HepG2 (cell line): ENCODE results near the gene INHBC. TPM values are rescaled to one million over a fixed set of nuclear protein-coding genes. Genes with fewer than 3 reads are reported as not detected.
A peak's percentile ranks its signal among the peaks of the same experiment; 100 is the strongest.

Source experiments
- BATF2 ChIP-seq: sonication (generic); formaldehyde crosslinking; IDR thresholded peaks from 2 replicates; pipeline ENCODE4 v1.8.0; 2022; ENCODE audit warnings: mild to moderate bottlenecking, missing genetic modification reagents, moderate library complexity
- CENPT ChIP-seq: sonication (generic); formaldehyde crosslinking; IDR thresholded peaks from 2 replicates; pipeline ENCODE4 v1.8.0; 2022; ENCODE audit warnings: low read depth, mild to moderate bottlenecking, moderate library complexity, missing genetic modification reagents
- CREBL2 ChIP-seq: sonication (generic); formaldehyde crosslinking; IDR thresholded peaks from 2 replicates; pipeline ENCODE4 v1.8.1; 2023; ENCODE audit warnings: missing genetic modification reagents, mild to moderate bottlenecking, borderline replicate concordance
- FOXA3 ChIP-seq: IDR thresholded peaks from 2 replicates; pipeline ENCODE4 v1.6.1; 2016; ENCODE audit warnings: missing genetic modification reagents, missing compliant biosample characterization
- HNRNPH1 ChIP-seq: fragments of 200-400 bp; formaldehyde crosslinking; optimal IDR thresholded peaks from 2 replicates; pipeline ENCODE3; 2017; ENCODE audit warnings: mild to moderate bottlenecking, low read depth, low read length
- KAT7 ChIP-seq: IDR thresholded peaks from 2 replicates; pipeline ENCODE4 v1.6.1; 2018; ENCODE audit warnings: borderline replicate concordance, missing compliant biosample characterization
- MEF2D ChIP-seq: sonication (generic); formaldehyde crosslinking; IDR thresholded peaks from 2 replicates; pipeline ENCODE4 v1.5.1; 2020; ENCODE audit warnings: mild to moderate bottlenecking, missing genetic modification reagents
- MXI1 ChIP-seq: IDR thresholded peaks from 3 replicates; pipeline ENCODE4 v1.6.1; 2012; ENCODE audit warnings: low read depth, low read length, inconsistent platforms, borderline replicate concordance
- NCOA1 ChIP-seq: sonication (generic); formaldehyde crosslinking; IDR thresholded peaks from 2 replicates; pipeline ENCODE4 v1.9.0; 2021; ENCODE audit warnings: missing genetic modification reagents
- NFIC ChIP-seq: IDR thresholded peaks from 2 replicates; pipeline ENCODE4 v1.6.1; 2012; ENCODE audit warnings: mild to moderate bottlenecking, low read length, inconsistent platforms
- NR2F6 ChIP-seq, 2 experiments: IDR thresholded peaks; 2 replicates each; pipeline ENCODE4 v1.6.1; 2016; ENCODE audit warnings: antibody characterized with exemption in 1 of 2, mild to moderate bottlenecking in 1 of 2
- PHF21A ChIP-seq: sonication (generic); formaldehyde crosslinking; IDR thresholded peaks from 2 replicates; pipeline ENCODE4 v1.5.0; 2020; ENCODE audit warnings: mild to moderate bottlenecking, missing genetic modification reagents
- SMC3 ChIP-seq: IDR thresholded peaks from 2 replicates; pipeline ENCODE4 v1.6.1; 2011; ENCODE audit warnings: low read length, improper control_type of control experiment
- SRF ChIP-seq: IDR thresholded peaks from 2 replicates; pipeline ENCODE4 v1.6.1; 2011; ENCODE audit warnings: mild to moderate bottlenecking, low read depth, low read length, moderate library complexity
- TAF15 ChIP-seq: fragments of 200-400 bp; formaldehyde crosslinking; IDR thresholded peaks from one replicate; pipeline ENCODE4 v1.6.1; 2018; ENCODE audit warnings: mild to moderate bottlenecking, low read depth, low read length; ENCODE audit not compliant: poor library complexity, severe bottlenecking
- TBL1XR1 ChIP-seq: fragments of 150-350 bp; IDR thresholded peaks from 2 replicates; pipeline ENCODE4 v1.6.1; 2014; ENCODE audit warnings: borderline replicate concordance, low read length; ENCODE audit not compliant: partially characterized antibody
- TCF7L2 ChIP-seq: IDR thresholded peaks from 2 replicates; pipeline ENCODE4 v1.6.1; 2011; ENCODE audit warnings: mild to moderate bottlenecking, low read depth, low read length, moderate library complexity
- TFAP4 ChIP-seq: sonication (generic); IDR thresholded peaks from 2 replicates; pipeline ENCODE4 v1.6.1; 2016; ENCODE audit warnings: low read depth, borderline replicate concordance
- XRCC5 ChIP-seq: fragments of 200-400 bp; formaldehyde crosslinking; optimal IDR thresholded peaks from 2 replicates; pipeline ENCODE3; 2017; ENCODE audit warnings: mild to moderate bottlenecking, low read length
- ZFY ChIP-seq: sonication (generic); formaldehyde crosslinking; IDR thresholded peaks from 2 replicates; pipeline ENCODE4 v1.4.0; 2020; ENCODE audit warnings: missing genetic modification reagents
- ZHX2 ChIP-seq, 2 experiments: sonication (generic) in 1 of 2; formaldehyde crosslinking in 1 of 2; IDR thresholded peaks; 2 replicates each; pipeline versions ENCODE4 v1.6.1 to v1.9.0; 2014 to 2022; ENCODE audit warnings: antibody characterized with exemption in 1 of 2, borderline replicate concordance in 1 of 2, inconsistent platforms in 1 of 2, low read depth in 1 of 2, missing genetic modification reagents in 1 of 2
- ZNF629 ChIP-seq: sonication (generic); formaldehyde crosslinking; conservative IDR thresholded peaks from 2 replicates; pipeline ENCODE4 v1.5.0; 2020; ENCODE audit warnings: missing genetic modification reagents
- ZNF816 ChIP-seq: sonication (generic); formaldehyde crosslinking; IDR thresholded peaks from 2 replicates; pipeline ENCODE4 v1.8.0; 2022; ENCODE audit warnings: missing genetic modification reagents, mild to moderate bottlenecking, borderline replicate concordance
- polyA plus RNA-seq, 8 experiments: library from polyadenylated mRNA; depleted of rRNA in 3 of 8; stranded (reverse) in 7 of 8; unstranded in 1 of 8; fragments of >200 nt; fragmentation: Illumina TruSeq in 4 of 8; extraction: Trizol in 4 of 8; gene quantifications; 2 replicates each; pipeline versions ENCODE4 v1.2.1 to v1.2.3, GENCODE V29; 2011 to 2016; ENCODE audit warnings: low read depth in 4 of 8, missing spikeins in 1 of 8, mixed read lengths in 1 of 8; ENCODE audit not compliant: insufficient read depth in 1 of 8
- total RNA-seq, 5 experiments: library from RNA; depleted of rRNA; stranded (reverse); fragments of >200 nt; fragmentation: Illumina TruSeq; extraction: Trizol; gene quantifications; 2 replicates each; pipeline ENCODE4 v1.2.3, GENCODE V29; 2016; ENCODE audit warnings: low read depth in 1 of 5

INHBC gene
- total and polyA plus RNA-seq, 2 of the 13 experiments (the other 11 are each of a cell fraction or from before 2014, with no cell fraction given), result 1.8 to 13.8 TPM

- no peak; the same call in 1 of the 2 replicates for TF ChIP-seq ZHX2 (IDR thresholded peaks at IDR 0.05; ENCODE audit: low read depth)
- no peak for TF ChIP-seq ZHX2 (CRISPR knock-in tag; IDR thresholded peaks at IDR 0.05; ENCODE audit: borderline replicate concordance)
- no peak for TF ChIP-seq BATF2
- no peak for TF ChIP-seq NR2F6 (IDR thresholded peaks at IDR 0.05)
- TF ChIP-seq NR2F6 (CRISPR knock-in tag; IDR thresholded peaks at IDR 0.05), result no peak
- peak; percentile 79 for TF ChIP-seq XRCC5
- no peak for TF ChIP-seq FOXA3
- TF ChIP-seq SRF, result peak; percentile 56; the same call in 1 of the 2 replicates
- no peak for TF ChIP-seq ZNF629 (CRISPR knock-in tag)
- peak; percentile 81; the same call in 1 of the 2 replicates for TF ChIP-seq CREBL2 (CRISPR knock-in tag)
- no peak for TF ChIP-seq CENPT
- no peak for TF ChIP-seq TBL1XR1
- peak; percentile 54 for TF ChIP-seq MEF2D (CRISPR knock-in tag)
- peak; percentile 90; the same call in 2 of the 3 replicates for TF ChIP-seq MXI1
- no peak for TF ChIP-seq HNRNPH1
- peak; percentile 65; the same call in 1 of the 2 replicates for TF ChIP-seq PHF21A (CRISPR knock-in tag)
- no peak for TF ChIP-seq SMC3
- TF ChIP-seq ZFY (CRISPR knock-in tag), result peak; percentile 76
- TF ChIP-seq NCOA1 (CRISPR knock-in tag), result no peak
- TF ChIP-seq ZNF816 (CRISPR knock-in tag), result no peak
- no peak for TF ChIP-seq TAF15
- TF ChIP-seq TFAP4, result peak; percentile 60; the same call in 1 of the 2 replicates
- no peak; the same call in 1 of the 2 replicates for TF ChIP-seq KAT7 (CRISPR knock-in tag)
- TF ChIP-seq NFIC, result no peak
- no peak for TF ChIP-seq TCF7L2
Measured at GRCh38 chr12:57487597-57488401, 53.2 kb downstream of the INHBC start, which contains the start of gene MARS1 (continued).
